GM18861 (cell line): ENCODE data around the gene ACAP1.

Experiments used
- ATAC-seq: cut with Tn5 transposase; IDR thresholded peaks from one replicate; pipeline ENCODE4 v1.9.1; 2021; ENCODE audit not compliant: unreplicated experiment

Gene ACAP1

GRCh38 chr17:7384489-7385081, 48.3 kb downstream of the ACAP1 start:
- ATAC-seq = no peak

DNA sequence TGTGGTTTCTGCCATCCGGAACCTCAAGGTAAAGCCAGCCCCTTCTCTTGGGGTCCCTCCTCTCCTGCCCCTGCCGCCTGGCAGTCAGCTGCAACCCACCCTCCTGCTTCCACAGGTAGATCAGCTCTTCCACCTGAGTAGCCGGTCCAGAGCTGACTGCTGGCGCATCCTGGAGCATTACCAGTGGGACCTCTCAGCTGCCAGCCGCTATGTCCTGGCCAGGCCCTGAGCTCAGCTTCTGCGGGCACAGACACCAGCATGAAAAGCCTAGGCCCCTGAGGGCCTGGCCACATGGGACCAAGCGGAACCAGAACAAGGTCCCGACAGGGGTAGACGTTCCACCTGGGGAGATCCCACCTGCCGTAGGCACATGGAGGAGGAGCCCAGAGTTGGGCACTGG, 52.5 kb downstream of the ACAP1 start:
- ATAC-seq = no peak

- no peak for ATAC-seq
Observed at GRCh38 chr17:7389924-7390910, 53.9 kb downstream of the ACAP1 start.

DNA sequence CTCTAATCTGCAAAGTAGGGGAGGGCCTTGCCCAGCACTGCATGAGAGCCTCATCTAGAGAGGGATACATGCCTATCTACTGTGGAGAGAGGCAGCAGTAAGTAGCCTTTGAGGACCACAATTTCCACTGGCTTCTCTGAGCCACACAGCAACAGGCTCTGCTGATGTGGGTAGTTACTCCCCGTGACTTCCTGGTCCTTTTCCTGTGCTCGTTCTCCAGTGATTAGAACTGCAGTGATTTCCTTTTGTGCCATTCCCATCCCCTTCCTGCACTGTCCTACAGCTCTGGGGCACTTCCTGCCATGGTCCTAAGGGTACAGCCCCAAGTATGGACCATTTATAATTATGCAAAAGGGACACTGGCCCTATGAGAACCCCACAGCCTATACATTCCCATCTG, 55.0 kb downstream of the ACAP1 start:
- ATAC-seq = no peak

- ATAC-seq = no peak
Observed at GRCh38 chr17:7392696-7393612, 56.6 kb downstream of the ACAP1 start.

DNA sequence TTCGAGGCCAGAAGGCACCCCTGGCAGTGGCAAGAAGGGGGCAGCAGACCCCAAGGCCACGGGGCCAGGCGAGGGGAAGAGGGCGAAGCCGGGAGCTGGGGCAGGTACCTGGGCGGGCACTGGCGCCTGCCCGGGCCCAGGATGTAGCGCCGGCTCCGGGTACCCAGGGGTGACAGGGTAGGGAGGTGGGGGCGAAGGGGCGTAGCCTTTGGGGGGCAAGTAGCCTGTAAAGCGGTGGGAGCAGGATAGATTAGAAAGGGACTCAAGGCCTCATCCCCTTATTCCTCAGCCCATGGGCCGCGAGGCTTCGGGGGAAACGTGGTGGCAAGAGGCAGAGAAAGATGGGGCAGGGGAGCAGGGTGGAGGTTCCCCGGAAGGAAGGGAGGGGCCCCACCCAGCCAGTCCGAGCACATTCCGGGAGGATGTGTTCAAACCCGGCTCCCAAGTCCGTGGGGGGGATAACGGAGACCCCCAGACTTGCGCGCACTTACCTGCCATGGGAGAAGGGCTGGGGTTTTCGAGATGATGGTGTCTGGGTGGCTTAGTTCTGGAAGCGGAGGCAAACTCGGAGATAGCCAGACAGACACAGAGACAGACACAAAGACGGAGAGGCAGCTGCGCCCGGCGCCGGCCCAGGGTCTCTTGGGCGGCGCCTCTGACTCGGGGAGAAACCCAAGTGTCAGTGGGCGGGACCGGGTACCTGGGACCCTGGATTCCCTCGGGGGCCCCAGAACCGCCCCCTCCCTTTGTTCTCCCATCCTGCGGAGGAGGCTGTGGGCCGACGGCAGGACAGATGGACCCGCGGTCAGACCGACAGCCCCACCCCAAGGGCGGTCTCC, 57.5 kb downstream of the ACAP1 start:
- peak; percentile 26 for ATAC-seq

DNA sequence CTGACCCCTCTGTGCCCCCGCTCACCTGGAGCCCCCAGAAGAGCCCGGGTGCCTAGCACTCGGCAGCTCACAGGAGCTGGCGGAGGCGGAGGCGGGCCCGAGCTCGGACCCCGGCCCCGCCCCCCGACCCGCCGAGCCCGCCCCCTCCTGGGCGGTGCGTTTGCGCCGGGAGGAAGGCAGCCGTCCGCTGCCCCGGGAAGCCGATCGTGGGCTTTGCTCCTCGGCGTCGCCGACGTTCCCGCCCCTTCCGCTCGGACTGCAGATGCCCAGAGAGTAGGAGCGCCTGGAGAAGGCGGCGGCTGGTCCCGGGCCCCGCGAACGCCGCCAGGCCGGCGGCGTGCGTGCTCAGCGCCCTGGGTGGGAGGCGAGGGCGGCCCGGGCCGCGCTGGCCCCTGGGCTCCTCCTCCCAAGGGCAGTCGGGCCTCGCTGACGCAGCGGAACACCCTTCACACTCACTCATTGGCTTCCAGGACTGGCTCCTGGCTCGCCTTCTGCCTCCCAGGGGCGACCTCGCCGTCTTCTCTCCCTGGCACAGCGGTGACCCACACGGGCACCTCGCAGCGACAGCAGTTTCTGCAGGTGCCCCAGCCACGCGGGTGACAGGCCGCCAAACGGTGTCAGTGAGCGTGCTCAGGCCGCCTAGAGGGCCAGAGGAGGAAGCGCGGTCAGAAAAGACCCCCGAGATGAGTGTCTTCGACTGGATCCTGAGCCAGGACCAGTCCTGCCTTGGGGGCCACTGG, 58.3 kb downstream of the ACAP1 start, which contains the start of gene PLSCR3:
Gene PLSCR3 (minus strand): TSS at position 74 of the 740 bp plus-strand sequence. CDS start 415 bp downstream, outside the sequence.
- peak; percentile 71 for ATAC-seq

- no peak for ATAC-seq
Observed at GRCh38 chr17:7396147-7396546, 59.8 kb downstream of the ACAP1 start.

DNA sequence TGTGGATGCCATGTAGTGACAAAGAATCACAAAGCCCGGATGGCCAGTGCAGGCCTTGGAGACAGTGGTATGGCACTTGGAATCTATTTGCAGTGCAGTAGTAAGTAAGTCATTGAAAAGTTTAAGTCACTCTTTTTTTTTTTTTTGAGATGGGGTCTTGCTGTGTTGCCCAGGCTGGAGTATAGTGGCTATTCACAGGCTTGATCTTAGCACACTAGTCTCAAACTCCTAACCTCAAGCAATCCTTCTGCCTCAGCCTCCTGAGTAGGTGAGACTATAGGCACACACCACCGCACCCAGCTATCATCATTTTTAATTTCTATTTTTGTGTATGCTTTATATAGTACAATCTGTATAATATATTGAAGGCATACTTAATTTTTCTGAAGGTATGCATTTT, 62.3 kb downstream of the ACAP1 start:
- ATAC-seq = no peak
